HG03139 (cell line): Measurements from ENCODE around the gene TMLHE.
A peak's percentile ranks its signal among the peaks of the same experiment; 100 is the strongest.
"Not testable (repeated sequence)": the region's sequence is repeated elsewhere in the genome, so short reads cannot be mapped to it uniquely, and the experiment has no call there.

Experiments
- ATAC-seq: cut with Tn5 transposase; IDR thresholded peaks from one replicate; pipeline ENCODE4 v1.9.1; 2021; ENCODE audit not compliant: unreplicated experiment

Gene TMLHE, protein sequence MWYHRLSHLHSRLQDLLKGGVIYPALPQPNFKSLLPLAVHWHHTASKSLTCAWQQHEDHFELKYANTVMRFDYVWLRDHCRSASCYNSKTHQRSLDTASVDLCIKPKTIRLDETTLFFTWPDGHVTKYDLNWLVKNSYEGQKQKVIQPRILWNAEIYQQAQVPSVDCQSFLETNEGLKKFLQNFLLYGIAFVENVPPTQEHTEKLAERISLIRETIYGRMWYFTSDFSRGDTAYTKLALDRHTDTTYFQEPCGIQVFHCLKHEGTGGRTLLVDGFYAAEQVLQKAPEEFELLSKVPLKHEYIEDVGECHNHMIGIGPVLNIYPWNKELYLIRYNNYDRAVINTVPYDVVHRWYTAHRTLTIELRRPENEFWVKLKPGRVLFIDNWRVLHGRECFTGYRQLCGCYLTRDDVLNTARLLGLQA

DNA sequence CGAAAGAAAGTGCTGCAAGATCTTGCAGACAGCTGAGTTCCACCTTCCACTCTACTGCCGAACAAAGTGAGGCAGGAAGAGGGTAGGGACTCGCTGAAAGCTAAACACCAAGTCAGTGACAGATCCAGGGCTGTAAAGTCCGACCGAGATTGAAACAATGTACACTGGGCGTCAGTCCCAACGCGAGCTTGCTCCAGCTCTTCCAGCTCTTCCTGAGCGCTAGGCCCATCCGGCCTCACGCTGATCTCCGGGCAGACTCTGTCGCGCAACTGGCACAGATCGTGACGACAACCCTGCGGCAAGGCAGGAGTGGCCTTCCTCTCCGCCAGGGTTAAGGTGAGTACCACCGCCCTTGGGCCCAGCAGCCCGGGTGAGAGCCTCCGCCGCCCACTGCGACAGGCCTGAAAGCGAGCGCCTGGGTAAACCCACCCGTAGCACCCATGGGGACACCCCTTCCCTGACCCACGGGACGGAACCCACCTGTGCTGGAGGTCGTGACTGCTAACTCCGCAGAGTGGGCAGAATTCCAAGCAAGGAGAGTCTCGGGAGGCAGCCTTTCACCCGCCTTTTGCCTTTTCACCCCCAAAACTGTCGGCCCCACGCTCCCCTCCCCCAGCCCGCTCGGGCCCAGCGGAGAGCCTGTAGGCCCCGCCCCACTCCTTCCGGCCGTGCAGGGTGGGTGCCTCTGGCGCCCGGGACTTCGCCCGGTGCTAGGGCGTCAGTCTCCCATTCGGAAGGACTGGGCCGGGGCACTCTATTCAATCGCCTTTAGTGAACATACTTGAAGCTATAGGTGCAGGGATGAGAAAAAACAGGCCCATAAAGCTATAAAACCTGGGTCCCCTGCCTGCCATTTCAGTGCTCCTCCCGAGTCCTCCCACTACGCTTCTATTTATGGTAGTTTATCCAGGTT is at the start of gene TMLHE, which contains the start of gene SPRY3:
Gene TMLHE, minus strand, starts transcription at position 641 of the 913 bp plus-strand sequence. CDS start 67,676 bp downstream, outside the sequence.
Gene SPRY3, plus strand, starts transcription at position 275 of the 913 bp plus-strand sequence.
- peak; percentile 88 for ATAC-seq

GRCh38 chrX:155662282-155662681 is 49.5 kb upstream of the TMLHE start:
- no peak for ATAC-seq

DNA sequence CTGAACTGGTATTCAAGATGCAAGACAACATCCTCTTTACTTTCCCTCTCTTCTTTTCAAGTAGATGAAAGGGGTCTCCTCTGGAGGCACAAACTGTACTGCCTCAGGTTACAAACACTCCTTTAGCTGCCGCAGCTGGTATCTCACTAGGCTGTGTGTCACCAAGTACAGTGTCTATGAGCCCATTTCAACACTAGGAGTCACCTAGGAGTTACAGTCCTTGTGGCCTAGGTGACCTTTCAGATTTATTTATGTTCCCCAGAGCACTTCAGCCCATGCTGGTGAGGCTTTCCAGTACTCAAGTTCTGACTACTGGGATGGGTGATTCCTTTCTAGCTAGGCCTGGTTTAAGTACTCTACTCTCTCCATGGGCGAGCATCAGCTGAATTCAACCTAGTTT is 32.4 kb upstream of the TMLHE start:
- no peak for ATAC-seq

GRCh38 chrX:155643240-155643639 is 30.5 kb upstream of the TMLHE start:
- ATAC-seq, result no peak

DNA sequence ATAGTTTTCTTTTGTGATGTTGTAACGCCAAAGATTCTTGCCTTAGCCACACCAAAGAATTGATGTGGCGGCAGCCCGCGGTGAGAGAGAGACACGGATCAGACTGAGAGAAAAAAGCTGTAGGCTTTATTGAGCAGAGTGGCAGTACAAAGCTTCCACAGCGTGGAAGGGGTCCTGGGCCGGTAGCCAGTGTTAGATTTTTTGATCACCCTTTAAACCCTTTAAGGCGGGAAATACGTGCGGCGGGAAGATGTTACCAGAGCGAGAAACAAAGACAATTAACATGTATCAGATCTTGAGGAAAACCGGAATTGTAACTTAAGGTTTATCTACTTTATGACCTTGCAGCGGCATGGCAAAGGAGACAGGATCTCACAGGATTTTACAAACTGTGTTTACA is 28.6 kb upstream of the TMLHE start:
- not testable (repeated sequence) for ATAC-seq

GRCh38 chrX:155637714-155638113 is 25.0 kb upstream of the TMLHE start:
- no peak for ATAC-seq

DNA sequence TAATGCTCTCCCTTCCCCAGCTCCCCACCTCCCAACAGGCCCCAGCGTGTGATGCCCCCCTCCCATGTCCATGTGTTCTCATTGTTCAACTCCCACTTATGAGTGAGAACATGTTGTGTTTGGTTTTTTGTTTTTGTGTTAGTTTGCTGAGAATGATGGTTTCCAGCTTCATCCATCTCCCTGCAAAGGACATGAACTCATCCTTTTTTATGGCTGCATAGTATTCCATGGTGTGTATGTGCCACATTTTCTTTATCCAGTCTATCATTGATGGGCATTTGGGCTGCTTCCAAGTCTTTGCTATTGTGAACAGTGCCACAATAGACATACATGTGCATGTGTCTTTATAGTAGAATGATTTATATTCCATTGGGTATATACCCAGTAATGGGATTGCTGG is 22.3 kb upstream of the TMLHE start:
- ATAC-seq, result not testable (repeated sequence)

DNA sequence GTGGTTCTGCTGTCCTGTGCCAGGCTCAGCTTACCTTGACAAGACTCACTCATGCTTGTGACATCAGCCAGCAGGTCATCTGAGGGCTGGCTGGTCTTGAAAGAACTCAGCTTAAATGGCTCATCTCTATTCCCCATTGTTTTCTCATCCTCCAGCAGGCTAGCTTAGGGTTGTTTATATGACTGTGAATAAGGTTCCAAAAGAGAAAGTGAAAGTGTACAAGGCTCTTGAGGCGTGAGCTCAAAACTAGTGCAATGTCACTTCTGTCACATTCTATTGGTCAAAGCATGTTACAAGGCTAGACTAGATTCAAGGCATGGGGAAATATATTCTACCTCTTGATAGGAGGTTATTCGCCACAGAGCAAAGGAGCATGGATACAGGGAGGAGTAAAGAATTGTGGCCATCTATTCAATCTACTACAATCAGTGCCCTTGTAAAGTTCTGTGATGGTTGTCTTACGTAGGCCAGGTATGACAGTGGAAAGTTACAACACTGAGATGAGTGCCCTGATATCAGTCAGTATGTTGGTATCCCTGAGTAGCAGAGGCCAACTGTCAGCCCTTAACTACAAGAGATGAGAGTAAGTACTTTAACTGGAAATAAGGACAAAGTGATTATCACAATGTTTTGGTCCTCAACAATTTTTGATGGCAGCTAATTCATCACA is 19.8 kb upstream of the TMLHE start:
- no peak for ATAC-seq

DNA sequence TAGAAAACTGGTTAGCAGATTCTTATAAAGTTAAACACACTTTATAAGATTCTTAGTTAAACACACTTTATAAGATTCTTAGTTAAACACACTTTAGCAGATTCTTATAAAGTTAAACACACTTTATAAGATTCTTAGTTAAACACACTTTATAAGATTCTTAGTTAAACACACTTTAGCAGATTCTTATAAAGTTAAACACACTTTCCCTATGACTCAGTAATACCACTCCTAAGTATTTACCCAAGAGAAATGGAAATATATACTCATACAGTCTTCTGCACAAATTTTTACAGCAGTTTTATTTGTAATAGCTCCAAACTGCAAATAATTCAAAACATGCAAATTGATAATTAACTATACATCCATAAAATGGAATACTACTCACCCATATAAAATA is 7.4 kb upstream of the TMLHE start:
- not testable (repeated sequence) for ATAC-seq

DNA sequence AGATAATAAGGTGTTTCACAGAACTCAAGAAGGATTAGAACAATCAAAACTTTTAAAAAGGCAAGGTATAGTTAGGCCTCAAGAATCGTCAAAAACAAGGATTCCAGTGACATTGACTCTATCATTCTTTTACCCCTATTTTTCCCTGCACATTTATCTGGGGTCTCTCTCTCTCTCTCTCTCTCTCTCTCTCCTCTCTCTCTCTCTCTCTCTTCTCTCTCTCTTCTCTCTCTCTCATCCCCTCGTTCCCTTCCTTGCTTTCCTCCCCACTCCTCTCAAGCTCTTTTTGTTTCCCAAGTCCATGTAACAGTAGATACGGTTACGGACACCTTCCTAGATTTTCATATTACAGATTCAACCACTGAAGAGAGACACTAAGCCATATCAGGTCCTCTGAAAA is 3.2 kb upstream of the TMLHE start:
- no peak for ATAC-seq

GRCh38 chrX:155613927-155614559 is 1.3 kb upstream of the TMLHE start:
- no peak for ATAC-seq

DNA sequence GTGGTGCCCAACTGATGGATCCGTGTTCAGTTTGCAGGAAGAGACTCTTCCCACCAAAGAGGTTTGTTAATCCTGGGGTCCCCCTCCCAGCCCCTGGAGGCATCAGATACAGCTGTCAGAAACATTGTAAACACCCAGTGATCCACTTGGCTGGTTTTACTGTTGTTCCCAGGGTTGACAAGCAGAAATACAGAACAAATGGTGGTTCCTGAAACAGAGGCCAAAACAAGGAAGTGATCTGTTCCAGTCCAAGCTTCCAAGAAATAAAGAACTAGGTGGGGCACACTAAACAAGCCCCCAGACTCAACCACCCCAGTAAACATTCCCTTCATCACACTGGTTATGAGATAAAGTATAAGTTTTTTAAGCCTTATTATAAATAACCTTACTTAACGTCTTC is 1.4 kb downstream of the TMLHE start:
- no peak for ATAC-seq

DNA sequence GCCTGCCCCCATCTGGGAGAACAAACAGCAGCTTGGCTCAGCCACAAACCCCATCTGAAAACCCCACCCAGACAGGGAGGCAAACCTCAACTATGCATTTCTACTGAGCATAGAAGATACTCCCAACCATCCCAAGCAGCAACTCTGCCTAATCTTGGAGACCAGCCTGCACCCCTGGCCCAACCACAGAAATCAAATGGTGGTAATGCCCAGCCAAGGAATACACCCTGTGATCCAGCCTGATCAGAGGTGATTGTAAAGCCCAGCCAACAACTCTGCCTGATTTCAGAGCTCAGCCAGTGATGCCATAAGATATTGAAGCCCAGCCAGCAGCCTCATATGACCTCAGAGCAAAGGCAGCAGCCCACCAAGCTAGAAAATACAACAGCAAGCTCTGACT is 19.8 kb downstream of the TMLHE start:
- ATAC-seq, result no peak

DNA sequence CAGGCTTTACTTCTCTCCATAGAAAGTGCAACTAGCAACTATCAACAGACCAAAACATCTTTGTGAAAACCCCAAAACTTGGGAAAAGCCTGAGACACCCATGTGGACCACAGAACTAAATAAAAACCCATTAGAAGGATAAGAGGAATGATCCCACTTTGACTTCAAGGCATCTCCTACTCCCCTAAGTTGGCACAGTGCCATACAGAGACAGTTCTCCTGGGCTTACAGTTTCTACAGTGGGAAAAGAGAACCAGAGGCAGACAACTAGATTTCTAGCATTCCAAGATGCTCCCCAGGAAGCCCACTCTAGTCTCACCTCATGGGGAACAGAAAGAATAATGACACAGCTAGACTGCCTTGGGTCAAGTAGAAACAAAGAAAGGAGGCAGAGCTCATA is 20.4 kb downstream of the TMLHE start:
- ATAC-seq, result no peak

DNA sequence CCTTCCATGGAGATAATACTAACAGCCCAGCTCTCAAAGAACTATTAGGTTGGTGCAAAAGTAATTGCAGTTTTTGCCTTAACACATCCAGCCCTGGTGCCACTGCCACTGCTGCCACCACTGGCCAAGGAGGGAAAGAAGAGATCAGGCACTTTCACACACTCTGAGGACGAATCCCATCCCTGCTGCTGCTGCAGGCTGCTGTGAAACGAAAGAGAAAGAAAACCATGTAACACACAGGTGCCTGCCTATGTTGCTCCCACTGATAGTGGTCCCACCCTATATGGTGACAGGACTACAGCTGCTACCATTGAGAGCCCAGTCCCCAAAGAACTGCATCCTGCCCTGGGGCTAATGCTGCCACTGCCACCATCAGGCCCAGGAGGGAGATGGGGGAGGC is 35.1 kb downstream of the TMLHE start:
- ATAC-seq, result no peak

DNA sequence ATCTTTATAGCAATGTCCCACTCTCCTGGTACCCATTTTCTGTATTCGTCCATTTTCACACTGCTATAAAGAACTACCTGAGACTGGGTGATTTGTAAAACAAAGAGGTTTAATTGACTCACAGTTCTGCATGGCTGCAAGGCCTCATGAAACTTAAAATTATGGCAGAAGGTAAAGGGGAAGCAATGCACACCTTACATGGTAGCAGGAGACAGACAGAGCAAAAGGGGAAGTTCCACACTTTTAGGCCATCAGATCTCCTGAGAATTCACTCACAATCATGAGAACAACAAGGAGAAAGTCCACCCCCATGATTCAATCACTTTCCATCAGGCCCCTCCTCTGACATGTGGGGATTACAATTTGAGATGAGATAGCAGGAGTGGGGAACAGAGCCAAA is 49.7 kb downstream of the TMLHE start:
- no peak for ATAC-seq

DNA sequence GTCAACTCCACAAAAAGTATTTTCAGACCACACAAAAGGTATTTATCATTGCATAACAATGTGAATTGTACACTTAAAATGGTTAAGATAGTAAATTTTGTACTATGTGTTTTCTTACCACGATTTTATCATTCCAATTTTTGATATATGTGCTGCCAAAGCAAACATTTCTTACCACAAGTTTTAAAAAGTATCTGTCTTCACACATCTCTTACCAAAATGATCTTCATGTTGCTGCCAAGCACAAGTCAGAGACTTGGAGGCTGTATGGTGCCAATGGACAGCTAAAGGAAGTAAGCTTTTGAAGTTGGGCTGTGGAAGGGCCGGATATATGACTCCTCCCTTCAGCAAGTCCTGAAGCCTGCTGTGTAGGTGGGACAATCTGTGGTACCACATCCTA is 67.9 kb downstream of the TMLHE start:
- ATAC-seq, result no peak

- ATAC-seq, result no peak
Observed at GRCh38 chrX:155535866-155536265, 76.9 kb downstream of the TMLHE start.

DNA sequence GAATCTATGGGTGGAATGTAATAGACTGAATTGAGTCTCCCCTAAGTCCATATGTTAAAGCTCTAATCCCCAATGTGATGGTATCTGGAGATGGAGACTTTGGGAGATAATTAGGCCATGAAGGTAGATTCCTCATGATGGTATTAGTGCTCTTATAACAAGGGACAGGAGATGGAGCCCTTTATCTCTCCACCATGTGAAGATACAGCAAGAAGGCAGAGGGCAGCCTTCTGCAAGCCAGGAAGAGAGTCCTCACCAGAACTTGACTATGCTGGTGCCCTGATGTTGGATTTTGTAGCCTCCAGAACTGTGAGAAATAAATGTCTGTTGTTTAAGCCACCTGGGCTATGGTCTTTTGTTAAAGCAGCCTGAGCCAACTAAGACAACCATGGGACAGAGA is 78.0 kb downstream of the TMLHE start:
- no peak for ATAC-seq

DNA sequence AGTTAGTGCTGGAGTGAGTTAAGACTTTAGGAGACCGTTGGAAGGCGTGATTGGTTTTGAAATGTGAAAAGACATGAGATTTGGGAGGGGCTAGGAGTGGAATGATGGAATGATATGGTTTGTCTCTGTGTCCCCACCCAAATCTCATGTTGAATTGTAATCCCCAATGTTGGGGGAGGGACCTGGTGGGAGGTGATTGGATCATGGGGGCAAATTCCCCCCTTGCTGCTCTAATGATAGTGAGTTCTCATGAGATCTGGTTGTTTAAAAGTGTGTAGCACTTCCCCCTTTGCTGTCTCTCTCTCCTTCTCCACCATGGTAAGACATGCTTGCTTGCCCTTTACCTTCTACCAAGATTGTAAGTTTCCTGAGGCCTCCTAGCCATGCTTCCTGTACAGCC is 85.7 kb downstream of the TMLHE start:
- ATAC-seq, result not testable (repeated sequence)

GRCh38 chrX:155514225-155514624 is 98.5 kb downstream of the TMLHE start:
- ATAC-seq, result no peak
